PC-9 (cell line): ENCODE measurements around the gene GPHA2.

Experiments
- CTCF ChIP-seq: fragments of 200-600 bp; sonication (generic); conservative IDR thresholded peaks from 2 replicates; pipeline ENCODE4 v1.6.1; 2017; ENCODE audit warnings: mixed run types, antibody characterized with exemption, mild to moderate bottlenecking, moderate library complexity
- EZH2 ChIP-seq: fragments of 200-600 bp; sonication (generic); IDR thresholded peaks from 2 replicates; pipeline ENCODE4 v1.8.0; 2017; ENCODE audit warnings: antibody characterized with exemption, low read depth

- TF ChIP-seq CTCF, result no peak
- no peak for TF ChIP-seq EZH2
Observed at GRCh38 chr11:64923944-64924909, 11.5 kb downstream of the GPHA2 start, which contains the start of gene PPP2R5B.
